Tongue (tissue), 2 donors: ENCODE results near the gene ZSWIM6. TPM values are rescaled to one million over a fixed set of nuclear protein-coding genes. Genes with fewer than 3 reads are reported as not detected.

Experiments
- DNase-seq: peaks from one replicate; pipeline ENCODE4 v3.0.0-alpha.2; 2015
- total RNA-seq: library from RNA; depleted of rRNA; stranded (reverse); fragments of >200 nt; gene quantifications from one replicate; pipeline ENCODE4 v1.2.3, GENCODE V29; 2014

ZSWIM6 gene
- 14.5 TPM for total RNA-seq

DNA sequence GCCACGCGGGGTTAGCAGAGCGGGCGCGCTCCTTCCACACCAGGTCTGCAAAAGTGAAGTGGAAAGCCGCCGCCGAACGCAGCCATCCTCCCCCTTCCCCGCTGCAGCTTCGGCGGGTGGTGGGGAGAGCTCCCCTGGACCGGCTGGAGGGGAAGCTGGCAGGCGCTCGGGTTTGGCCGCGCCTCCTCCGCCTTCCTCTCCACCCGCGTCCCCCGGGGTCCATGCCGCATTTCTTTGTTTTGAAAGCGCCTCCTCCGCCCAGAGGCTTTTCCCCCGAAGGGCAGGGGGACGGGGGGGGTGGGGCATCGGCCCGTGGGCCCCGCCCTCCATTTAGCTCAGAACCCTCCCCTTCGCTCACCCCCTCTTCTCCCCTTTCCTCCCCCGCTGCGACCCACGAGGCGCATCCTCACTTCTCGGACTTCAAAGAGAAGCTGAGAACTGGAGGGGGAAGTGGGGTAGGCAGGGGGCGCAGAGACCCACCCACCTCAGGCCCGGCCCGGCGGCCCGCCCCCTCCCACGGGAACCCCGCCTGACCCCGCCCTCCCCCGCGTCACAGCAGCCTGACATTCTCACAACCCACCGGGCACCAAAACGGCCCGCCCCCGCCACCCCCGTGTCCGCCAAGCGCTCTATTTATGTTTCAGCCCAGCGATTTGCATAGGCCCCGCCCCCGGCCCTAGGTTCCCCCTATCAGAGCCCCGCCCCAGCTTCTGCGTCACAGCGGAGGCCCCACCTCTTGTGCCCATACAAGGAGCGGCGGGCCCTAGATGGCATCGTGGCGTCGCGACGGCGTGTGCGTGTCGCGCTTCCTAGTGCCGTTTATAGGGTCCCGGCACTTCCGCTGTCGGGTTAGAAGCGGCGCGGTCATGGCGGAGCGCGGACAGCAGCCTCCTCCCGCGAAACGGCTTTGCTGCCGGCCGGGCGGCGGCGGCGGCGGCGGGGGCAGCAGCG lies at the start of gene ZSWIM6:
TSS of gene ZSWIM6 (plus strand) at position 852 of the 951 bp plus-strand sequence. CDS start at position 867, 15 bp downstream.
- DNase-seq, result peak; percentile 100

DNA sequence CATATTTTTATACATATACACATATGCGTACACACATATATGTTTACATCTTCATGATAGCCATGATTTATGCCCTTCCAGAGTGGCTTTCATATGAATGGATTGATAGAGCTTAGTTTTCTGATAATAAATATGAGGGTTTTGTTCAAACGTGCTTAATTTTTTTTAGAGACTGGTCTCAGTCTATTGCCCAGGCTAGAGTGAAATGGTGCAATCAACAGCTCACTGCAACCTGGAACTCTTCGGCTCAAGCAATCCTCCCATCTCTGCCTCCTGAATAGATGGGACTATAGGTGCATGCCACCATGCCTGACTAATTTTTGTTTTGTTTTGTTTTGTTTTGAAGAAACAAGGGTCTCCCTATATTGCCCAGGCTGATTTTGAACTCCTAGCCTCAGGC lies 48.6 kb upstream of the ZSWIM6 start:
- DNase-seq, result no peak

DNA sequence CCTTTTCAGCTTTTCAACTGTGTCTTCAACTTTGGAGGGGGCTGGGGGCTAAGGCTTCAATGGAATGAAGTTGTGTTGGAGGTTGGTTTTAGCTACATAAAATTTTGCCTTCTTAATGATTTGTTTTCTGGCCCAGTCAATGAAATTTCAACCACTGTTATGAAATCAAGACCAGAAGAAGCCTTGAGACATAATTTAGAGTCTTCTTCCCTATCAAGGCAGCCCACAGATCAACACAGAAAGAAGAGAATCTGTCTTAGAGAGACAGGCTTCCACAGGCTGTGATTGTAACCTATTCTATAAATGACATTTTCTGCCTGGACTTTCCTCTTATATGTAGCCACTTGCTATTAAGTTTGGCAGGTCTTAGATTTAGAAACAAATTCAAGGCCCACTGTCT lies 46.5 kb upstream of the ZSWIM6 start:
- DNase-seq, result no peak

DNA sequence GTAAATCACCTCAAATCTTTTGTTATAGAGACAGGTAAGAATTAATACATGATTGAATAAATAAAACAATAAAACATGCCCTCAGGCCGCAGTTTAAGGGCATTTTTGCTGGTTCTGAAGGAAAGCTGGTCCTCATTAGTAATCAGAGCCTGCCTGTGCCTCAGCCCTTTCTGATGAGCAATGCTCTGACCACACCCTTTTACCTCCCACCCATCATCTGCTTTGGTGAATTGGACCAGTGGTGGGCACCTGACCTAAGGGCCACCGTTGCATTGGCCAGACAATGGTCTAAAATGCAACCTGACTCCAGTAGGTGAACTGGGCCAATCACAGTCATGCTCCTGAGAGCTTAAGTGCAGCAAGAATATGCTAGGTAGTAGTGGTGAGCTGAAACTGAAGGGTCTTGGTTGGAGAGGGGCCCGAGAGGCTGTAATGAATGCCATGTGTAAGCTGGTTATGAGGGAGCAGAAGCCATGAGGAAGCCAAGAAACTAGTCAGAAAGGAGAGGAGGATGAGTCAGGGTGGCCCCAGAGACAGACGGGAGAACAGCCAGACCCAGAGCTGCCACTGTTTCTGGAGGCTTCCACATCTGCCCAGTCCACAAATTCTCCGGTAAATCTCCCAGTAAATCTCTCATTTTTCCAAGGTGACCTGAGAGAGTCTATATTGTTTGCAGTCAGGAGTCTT lies 45.5 kb upstream of the ZSWIM6 start:
- no peak for DNase-seq

DNA sequence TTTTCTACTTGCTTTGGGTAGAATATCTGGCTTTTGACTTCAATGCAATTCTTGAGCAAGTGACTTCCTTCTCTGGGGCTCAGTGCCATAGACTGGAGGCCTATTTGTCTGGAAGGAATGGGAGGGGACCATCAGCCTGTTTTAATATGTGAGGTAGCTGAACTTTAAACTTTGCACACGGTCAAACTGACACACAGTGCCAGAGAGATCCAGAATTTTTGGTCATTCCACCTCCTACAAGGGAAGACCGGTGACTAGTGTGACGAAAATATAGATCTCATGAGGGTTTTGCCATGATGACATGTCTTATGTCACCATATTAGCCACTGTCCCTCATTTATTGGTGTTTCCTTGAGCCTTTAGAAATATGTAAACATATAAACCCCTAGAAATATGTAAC lies 44.6 kb upstream of the ZSWIM6 start:
- DNase-seq, result no peak

DNA sequence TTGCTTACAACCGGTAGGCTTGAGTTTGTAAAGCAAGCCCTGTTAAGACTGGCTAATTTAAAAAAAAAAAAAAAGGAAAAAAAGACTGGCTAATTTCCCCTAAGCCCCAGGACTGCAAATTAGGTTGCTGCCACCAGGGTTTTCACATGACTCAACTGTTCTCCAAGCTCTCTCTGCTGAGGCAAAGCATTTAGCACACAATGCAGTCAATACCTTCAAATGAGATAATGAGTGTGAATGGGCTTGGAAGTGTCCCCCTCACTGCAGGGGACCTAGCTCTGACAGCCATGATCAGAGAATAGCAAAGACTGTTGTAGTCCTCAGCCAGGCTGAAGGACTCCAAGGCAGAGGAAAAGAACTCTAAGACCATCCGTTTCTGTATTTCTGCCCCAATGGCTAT lies 42.8 kb upstream of the ZSWIM6 start:
- DNase-seq, result no peak

DNA sequence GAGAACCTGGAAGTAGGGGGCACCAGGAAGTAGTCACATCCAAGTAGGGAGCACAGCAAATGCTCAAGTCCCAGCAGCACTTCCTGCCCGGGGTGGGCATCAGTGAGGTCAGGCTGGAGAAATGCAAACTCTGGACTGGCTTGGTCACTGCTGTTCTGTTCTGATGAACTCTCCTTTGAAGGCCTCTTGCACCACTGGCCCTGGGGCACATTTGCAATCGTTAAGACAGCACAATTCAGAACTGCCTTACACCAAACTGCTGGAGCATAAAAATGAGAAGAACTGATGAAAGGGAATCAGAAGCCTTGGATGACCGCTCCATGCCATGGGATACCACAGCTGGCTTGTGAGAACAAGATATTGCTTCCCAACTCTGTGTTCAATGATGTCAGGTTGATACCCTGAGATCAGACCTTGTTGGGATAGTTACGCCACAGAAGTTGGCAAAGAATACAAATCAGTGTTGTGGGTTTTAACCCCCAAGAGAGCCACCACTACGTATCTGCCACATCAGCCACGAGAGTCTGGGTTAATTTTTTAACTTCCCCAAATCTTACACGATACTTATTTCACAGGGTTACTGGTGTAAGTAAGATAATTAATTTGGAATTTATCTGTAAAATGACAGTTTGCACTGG lies 42.3 kb upstream of the ZSWIM6 start:
- no peak for DNase-seq

DNA sequence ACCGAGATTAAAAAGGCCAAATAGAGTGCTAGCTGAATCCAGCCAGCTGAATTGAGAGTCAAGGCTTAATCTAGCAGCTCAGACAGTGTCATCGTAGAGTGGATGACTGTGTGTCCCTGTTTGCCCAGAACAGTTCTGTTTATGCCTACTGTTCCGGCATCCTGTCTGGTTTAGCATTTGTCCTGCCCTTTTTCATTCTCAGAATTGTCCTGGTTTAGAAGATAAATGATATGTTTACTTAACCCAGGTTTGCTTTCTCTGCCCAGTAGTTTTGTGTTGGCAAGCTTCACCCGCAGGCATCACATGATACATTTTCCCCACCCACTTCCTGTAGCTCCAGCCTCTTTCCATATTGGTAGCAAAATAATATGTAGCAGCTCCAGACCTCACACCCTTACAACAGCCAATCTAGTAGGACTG lies 41.3 kb upstream of the ZSWIM6 start:
- no peak for DNase-seq

DNA sequence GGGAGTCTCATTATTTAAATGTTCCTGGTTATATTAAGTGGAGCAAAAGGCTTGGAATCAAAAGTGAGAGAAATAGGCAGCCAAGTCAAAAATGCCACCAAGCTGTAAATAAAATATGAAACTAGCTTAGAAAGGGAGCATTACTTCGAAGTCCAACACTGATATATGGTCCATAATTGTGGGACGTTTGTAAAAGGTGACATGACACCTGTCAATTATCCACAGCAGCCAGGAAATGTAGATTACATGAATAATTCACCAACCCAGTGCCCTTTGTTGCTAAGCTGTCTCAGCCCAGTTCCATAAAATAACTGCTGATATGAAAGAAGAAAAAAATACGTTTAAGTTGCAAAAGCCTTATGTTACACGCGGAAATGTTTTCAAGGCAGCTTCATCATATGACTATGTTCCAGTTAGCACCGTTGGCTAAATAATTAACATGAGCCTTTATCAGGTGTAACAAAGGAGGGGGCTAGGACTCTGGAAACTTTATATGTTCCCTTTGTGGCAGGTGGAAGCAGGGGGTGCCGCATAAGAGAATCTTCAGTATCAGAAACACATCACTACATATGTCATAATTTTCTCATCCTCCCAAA lies 39.9 kb upstream of the ZSWIM6 start:
- no peak for DNase-seq

DNA sequence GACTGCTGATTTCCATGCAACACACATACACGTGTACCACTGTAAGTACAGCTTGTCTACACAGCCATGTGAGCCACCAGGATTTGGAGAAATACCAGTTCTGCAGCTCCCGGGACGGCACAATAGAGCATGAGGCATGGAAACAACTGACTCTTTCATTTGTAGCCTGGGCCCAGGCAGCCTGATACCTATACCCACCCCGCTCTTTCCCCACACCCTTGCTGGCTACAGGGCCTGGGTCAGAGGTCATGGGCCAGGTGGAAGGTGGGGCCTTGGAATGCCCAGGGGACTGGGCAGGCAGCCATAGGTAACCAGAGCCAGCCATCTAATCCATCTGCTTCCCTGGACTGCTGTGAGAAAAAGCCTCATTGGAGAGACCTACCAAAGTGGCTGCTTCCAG lies 39.0 kb upstream of the ZSWIM6 start:
- no peak for DNase-seq

DNA sequence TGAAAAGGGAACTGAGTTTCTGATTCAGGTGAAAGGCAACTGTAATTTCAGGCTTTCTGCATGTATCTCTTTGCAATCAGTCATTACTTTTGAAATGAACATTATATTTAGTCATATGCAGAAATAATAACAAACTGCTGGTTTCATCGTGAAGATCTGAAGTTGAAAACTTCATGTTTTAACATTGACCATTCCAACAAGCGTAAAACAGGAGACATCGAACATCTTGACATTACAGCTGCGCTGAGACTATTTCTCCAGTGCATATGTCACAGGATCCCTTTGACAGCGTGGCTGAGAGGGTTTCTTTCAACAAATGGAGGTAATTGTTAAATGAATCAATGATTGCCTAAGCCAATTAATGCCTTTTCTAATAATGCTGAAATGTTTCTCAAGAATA lies 38.2 kb upstream of the ZSWIM6 start:
- no peak for DNase-seq

DNA sequence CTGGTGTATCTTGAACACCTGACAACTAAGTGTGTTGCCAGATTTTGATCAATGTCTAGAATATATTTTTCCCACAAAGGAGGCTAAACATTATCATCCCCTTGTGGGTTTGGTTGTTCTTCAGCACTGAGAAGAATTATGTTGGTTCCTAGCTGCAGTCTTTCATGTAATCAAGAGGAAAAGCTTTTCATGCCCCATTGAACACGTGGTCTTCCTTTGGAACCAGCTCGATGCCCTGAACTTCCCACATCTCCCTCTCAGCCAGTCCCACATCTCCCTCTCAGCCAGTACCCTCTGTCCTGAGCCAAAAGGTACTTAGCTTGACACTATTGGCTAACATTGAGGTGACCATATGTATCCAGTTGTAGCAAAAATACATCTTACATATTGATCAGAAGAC lies 36.7 kb upstream of the ZSWIM6 start:
- DNase-seq, result no peak

DNA sequence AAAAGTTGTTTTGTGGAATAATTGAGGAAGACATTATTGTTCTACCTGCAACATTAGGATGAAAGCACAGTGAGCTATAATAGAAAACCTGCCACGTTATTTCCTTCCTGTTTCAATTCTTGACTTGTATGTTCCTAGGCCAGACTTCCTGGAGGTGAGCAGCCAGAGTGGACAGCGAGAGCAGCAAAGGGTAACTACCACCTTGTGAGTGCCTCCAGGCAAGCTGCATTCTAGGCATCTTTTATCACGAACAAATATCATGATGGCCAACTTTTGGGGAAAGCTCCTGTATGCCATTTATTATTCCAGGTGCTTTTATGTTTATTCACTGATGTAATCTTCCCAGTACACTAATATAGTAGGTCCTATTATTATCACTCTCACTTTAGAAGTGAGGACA lies 34.0 kb upstream of the ZSWIM6 start:
- no peak for DNase-seq

DNA sequence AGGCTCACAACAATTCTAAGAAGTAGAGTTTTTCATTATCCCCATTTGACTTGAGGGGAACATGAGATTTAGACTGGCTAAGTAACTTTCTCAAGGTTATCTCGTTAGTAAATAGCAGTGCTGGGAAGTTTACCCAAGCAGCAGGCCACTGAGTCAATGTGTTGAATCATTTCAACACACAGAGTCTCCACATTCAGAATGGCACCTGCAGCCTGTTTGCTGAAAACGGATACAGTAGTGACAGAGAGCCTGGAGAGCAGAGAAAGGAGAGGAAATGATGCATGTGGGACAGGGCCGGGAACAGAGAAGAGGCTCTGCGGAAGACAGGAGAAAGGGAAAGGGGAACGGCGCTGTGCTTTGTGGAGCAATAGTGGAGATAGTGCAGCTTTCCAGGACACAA lies 33.5 kb upstream of the ZSWIM6 start:
- no peak for DNase-seq

DNA sequence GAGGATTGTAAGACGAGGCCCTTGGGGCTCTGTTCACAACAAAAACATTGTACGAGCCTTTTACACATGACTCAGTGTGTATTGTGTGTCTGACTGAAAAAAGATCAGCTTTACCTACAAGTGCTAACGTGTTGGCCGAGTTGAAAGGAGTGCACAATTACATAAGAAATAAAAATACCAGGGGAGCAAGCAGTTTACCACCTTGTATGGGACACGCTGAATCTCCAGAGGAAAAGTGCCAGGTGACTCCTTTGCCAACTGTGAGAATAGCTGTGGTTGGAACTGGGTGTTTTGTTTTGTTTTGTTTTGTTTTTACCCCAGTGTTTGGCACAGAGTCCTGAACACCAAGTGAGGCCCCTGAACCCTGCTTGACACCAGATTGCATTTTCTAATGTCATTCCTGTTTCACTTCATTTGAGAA lies 32.8 kb upstream of the ZSWIM6 start:
- no peak for DNase-seq

DNA sequence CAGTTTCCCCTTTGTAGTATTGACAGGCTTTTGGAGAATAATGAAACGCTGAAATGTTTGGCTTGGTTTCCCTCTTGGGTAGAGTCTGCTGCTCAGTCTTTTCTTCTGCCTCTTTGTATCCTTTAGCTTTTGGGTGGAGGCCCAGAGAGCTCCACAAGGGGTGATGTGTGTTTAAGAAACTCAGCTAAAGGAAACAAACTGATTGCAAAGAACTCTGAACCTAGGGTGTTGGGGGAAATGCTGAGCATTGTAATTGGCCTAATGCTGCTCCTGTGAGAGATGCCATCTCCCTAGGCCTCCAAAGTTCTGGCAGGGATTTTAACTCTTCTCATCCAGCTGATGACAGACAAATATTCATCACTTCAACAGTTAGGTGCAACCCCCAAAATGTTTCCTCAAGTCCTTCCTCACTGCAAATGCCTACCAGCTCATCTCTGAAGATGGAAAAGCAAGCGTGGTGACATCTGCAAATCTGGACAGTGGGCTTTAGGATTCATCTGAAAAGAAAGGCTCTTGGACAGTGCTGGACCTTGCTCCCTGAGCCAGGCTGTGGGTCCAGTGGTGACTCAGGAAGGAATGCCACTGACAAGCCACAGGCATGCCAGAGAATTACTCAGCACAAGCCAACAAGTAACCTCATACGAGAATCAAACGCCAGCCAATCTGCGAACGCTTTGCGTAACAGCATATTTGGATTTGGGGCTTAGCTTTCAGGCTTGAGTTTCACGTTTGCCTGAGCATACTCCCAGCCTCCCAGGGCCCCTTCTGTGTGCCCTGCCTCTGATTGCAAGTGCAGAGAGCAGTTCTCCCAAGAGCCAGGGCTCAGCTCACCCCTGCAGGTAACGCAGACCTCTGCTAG lies 30.5 kb upstream of the ZSWIM6 start:
- DNase-seq, result peak; percentile 88

DNA sequence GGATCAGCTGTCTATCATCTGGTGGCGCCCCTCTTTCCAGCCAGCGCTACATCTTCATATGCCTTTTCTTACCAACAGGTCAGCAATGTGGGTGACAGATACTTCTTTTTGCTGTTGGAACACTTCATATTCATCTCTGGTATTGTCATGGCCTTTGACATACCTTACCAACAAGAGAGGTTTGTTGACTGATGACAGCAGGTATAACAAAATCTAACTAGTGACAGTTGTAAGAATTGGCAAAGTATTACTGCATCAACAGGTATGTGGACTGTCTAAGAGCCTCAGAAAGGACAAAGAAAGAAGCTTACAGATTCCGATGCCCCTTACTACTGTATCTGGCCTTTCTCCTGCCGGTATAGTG lies 29.9 kb upstream of the ZSWIM6 start:
- no peak for DNase-seq

DNA sequence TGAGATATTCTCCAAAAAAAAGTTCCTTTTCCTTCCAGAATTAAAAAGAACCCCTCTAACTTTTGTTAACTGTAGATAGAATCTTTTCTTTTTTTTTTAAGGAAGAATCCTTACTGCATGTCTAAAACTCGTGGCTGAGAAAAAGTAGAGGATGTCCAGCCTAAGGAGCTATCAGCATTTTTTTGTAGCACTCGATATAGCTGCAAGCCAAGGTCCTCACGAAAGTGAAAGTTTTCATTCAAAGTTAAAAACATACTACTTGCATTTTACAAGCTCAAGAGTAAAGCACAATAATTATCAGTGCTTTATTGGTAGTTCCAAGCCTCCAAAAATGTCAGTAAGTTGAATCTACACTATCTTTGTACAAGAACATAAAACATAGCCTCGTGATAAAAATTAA lies 28.7 kb upstream of the ZSWIM6 start:
- no peak for DNase-seq

DNA sequence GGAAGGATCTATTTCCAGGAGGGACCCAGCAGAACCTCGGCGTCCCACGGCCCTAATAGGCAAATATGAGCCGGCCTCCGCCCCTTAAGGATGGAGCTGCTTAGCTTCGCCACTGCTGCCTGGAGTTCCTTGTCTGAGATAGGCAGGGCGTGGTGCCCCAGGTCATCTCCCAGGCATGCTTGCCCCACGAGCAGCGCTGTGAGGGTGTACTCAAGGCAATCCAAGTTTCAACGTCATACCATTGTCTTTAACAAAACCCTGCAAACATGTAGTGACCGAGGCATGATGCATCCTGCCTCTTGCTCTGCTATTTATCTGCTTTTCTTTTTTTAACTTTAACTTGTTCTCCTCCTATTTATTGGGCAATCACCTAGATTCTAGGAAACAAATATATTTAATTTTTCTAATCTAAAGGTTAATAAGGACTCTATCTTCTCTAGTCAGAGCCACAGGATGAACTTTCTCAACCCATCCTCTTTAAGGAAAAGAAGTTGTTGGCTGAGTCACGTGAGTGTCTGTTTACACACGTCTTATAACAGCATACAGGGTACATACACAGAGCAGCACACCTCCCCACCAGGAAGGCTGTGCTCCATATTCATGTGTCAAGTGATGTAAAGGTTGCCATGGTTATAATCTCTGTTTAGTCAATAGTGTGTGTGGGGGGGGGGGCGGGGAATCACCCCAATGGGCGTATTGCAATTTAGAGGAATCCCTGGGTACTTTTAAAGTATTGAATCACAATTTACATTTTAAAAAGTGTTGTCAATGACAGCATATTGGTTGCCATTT lies 27.3 kb upstream of the ZSWIM6 start:
- peak; percentile 41 for DNase-seq

DNA sequence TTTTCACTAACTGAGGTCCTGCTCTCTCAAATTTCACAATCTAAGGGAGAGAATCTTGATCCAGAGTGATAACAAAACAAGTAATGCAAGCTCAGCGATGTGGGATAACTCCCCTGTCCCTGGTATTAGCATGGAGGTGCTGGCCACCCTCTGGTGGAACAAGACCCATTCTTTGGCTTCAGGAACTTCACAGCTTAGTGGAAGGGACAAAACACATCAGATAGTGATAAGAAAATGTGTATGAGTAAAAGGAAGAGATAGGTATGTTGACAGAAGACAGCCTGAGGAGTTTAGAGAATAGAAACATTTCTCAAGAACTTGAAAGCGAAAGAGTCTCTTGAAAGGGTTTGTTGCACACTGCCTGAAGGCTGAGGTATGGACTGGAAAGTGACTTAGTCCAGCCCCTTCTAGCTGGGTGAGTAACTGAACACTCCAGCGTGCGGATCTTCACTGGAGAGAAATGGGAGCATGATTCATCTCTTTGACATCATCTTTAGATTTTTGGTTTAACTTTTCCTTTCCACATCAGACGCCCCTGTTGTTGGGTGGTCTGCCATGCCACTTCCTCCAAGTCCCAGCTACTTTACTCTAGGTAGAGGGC lies 25.4 kb upstream of the ZSWIM6 start:
- no peak for DNase-seq

DNA sequence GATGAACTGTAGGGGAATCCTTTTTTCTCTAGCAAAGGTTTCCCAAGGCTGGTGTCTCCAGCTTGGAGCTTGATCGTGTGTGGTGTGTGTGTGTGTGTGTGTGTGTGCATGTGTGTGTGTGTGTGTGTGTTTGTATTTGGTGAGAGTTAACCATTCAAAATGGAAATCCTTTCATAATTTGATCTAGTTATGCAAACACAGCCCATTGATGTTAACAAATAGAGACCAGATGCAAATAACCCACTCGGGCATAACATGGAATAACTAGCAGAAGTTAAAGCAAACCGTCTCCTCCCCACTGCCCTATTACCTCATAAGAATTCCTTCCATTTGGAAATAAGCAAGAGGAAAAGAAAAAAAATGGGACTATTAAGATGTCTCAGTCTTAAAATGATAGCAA lies 24.9 kb upstream of the ZSWIM6 start:
- DNase-seq, result no peak
